ENCODE data around the gene FGD3. TPM values are rescaled to one million over a fixed set of nuclear protein-coding genes. Genes with fewer than 3 reads are reported as not detected.
A peak's percentile ranks its signal among the peaks of the same experiment; 100 is the strongest.

FGD3 gene
- total RNA-seq, 1 donor from 2014 or later: 39.5 TPM

DNA sequence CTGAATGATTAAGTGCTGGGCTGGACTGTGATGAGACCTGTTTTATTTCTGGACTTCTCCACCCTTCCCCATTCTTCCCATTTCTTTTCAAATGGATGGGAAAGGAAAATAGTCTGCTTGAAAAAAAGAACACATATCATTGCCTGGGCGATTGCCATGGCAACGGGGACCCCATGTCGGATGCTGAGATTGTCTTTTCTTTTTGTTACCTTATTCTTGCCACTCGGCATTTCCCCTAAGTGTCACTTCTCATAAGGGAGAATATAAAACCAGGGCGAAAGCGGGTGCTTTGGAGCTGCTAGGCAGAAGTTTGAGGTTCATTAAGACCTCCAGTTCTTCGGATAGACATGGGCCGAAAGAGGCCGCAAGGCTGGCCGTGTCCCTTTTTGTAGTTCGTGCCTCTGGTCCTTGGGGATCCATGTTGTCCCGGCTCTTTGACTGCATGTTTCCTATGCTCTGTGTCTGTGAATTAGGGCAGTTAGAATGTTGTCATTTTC is 763 bp downstream of the FGD3 start:
- intact Hi-C loops (cut with micrococcal nuclease): no loop called here
- H3K4me3 Mint-ChIP-seq: peak overlapping the region; percentile 88
- peaks cover 14% of the 10 kb centered on the region for H3K27me3 Mint-ChIP-seq
- H3K4me1 Mint-ChIP-seq: peaks cover 22% of the 10 kb centered on the region
- H3K9me3 Mint-ChIP-seq: no peaks in the 10 kb centered on the region
- peaks cover 2% of the 10 kb centered on the region for H3K36me3 Mint-ChIP-seq (ENCODE audit: low read depth)
- no peak for DNase-seq
- no peak overlapping the region for H3K27ac Mint-ChIP-seq

- no peak overlapping the region for H3K27ac Mint-ChIP-seq
- no peaks in the 10 kb centered on the region for H3K9me3 Mint-ChIP-seq
- H3K4me1 Mint-ChIP-seq: peaks cover 27% of the 10 kb centered on the region
- H3K36me3 Mint-ChIP-seq (ENCODE audit: low read depth): peaks cover 2% of the 10 kb centered on the region
- H3K4me3 Mint-ChIP-seq: peak overlapping the region; percentile 88
- H3K27me3 Mint-ChIP-seq: peaks cover 14% of the 10 kb centered on the region
- no peak for DNase-seq
- intact Hi-C loops (cut with micrococcal nuclease): no loop called here
Observed at GRCh38 chr9:92948632-92949031, 1.3 kb downstream of the FGD3 start.

DNA sequence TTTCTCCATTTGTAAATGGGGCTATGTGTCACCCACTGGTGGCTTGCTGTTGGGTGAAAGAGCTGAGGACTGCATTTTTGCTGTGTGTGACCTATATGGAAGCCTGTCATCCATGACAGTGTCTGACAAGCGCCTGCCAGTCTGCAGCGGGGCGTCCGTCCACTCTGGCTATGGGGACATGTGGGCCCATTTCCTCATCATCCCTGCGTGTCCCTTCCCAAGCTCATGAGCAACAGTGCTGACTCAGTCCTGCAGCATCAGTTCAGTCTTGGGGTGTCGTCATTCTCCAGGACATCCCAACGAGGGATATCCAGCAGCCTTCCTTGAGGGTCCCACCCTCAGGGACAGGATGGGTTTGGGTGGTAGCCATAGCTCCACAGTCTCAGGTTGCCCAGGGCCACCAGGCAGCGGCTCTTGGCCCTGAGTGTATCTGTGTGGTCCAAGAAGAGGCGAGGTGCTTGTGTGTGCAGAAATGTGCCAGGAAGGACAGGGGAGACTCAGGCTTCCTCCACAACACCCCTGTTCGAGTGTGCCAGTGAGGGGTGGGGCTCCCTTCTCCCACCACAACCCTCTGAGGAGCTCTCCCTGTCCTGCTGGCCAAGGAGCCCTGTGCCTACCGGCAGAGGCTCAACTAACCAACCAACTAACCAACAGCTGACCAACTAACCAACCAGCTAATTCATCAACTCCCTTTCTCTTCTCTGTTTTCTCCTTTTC is 2.1 kb downstream of the FGD3 start:
- no peak overlapping the region for H3K27ac Mint-ChIP-seq
- H3K36me3 Mint-ChIP-seq (ENCODE audit: low read depth): peaks cover 2% of the 10 kb centered on the region
- peaks cover 34% of the 10 kb centered on the region for H3K4me1 Mint-ChIP-seq
- H3K9me3 Mint-ChIP-seq: no peaks in the 10 kb centered on the region
- no peak for DNase-seq
- H3K4me3 Mint-ChIP-seq: no peak overlapping the region
- peaks cover 14% of the 10 kb centered on the region for H3K27me3 Mint-ChIP-seq
- intact Hi-C loops (cut with micrococcal nuclease): no loop called here

DNA sequence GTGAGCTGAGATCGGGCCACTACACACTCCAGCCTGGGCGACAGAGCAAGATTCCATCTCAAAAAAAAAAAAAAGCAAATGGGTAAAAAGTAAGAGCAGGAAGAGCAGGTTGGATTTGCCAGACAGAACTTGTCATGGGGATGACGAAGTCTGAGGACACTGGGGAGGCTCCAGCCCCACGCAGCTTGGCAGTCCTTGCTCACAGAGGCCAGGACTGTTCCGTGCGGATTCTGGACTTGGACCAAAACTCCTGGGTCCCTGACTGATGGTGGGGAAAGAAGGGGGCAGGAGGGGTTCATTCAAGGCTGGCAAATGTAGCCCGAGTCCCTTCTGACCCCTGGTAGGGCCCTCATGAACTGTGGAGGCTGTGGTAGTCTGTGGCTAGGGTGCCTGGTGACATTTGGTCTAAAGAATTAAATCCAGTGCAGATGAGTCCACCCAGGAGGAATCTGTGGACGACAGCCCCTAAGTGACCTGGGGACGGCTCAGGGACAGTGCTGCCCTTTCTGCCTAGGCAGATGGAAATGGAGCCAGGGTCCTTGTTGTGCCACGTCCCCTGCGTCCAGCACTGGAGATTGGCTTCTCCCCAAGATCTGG is 3.1 kb downstream of the FGD3 start:
- no peak for DNase-seq
- H3K27me3 Mint-ChIP-seq: peaks cover 14% of the 10 kb centered on the region
- H3K9me3 Mint-ChIP-seq: no peaks in the 10 kb centered on the region
- no peak overlapping the region for H3K27ac Mint-ChIP-seq
- peaks cover 40% of the 10 kb centered on the region for H3K4me1 Mint-ChIP-seq
- intact Hi-C loops (cut with micrococcal nuclease): loop anchor here (5.0 to 10.0 kb wide), 3 partner anchors 73 to 354 kb away; partner anchors contain the start of gene ZNF484
- H3K4me3 Mint-ChIP-seq: no peak overlapping the region
- H3K36me3 Mint-ChIP-seq (ENCODE audit: low read depth): peaks cover 2% of the 10 kb centered on the region

GRCh38 chr9:92952906-92953610 is 5.7 kb downstream of the FGD3 start:
- intact Hi-C loops (cut with micrococcal nuclease): loop anchor here (5.0 to 10.0 kb wide), 3 partner anchors 76 to 352 kb away; partner anchors contain the start of gene ZNF484

DNA sequence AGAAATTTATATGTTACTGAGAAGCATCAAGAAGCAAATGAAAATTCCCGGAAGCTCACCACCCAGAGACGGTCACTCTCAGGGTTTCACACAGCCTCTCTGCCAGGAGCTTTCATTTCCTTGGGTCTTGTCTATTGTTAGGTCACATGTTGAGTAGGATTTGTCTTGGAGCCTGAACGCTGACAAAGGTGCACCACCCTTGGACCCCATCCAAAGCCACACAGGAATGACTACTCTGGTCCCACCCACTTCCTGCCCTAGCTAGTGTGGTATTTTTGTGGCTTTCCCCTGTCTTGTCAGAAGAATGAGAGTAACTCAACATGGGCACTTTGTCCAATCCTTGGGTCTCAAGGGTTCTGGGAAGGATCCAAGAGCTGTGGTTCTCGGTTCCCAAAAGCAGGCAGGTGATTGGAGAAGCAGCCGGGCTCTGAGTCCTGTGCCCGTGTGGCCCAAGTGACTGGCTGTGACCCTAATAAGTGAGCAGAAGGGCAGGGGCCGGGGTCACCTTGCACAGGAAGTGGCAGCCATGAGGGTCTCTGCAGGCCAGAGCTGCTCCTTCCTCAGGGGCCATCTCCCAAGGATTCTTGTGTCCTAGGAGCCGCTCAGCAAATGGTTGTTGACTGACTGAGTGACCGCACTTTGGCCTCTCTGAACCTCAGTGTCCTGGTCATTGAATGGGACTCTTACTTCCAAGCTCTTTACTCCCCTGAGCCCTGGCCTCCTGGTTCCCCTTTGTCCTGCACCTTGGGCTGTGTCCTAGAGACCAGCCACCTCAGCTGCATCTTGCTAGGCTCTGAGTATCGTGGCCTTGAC is 6.9 kb downstream of the FGD3 start:
- intact Hi-C loops (cut with micrococcal nuclease): loop anchor here (5.0 to 10.0 kb wide), 3 partner anchors 77 to 351 kb away; partner anchors contain the start of gene ZNF484
- Mint-ChIP-seq H3K27ac (peak overlapping the region; percentile 92), H3K4me3 (peak overlapping the region; percentile 73), H3K27me3 (peaks cover 3% of the 10 kb centered on the region), H3K36me3 (ENCODE audit: low read depth) (no peaks in the 10 kb centered on the region), H3K4me1 (peaks cover 38% of the 10 kb centered on the region), H3K9me3 (no peaks in the 10 kb centered on the region)
- peak; percentile 92 for DNase-seq

More at GRCh38 chr9:92952906-92953610, 5.7 kb downstream of the FGD3 start:
- no peak for DNase-seq
- Mint-ChIP-seq H3K27me3 (peaks cover 6% of the 10 kb centered on the region), H3K4me3 (peak overlapping the region; percentile 73), H3K4me1 (peaks cover 43% of the 10 kb centered on the region), H3K36me3 (ENCODE audit: low read depth) (no peaks in the 10 kb centered on the region), H3K9me3 (no peaks in the 10 kb centered on the region), H3K27ac (peak overlapping the region; percentile 92)

GRCh38 chr9:92954886-92955285 is 7.6 kb downstream of the FGD3 start:
- H3K27ac Mint-ChIP-seq: peak overlapping the region; percentile 92
- no peaks in the 10 kb centered on the region for H3K36me3 Mint-ChIP-seq (ENCODE audit: low read depth)
- intact Hi-C loops (cut with micrococcal nuclease): loop anchor here (5.0 to 10.0 kb wide), 3 partner anchors 78 to 350 kb away; partner anchors contain the start of gene ZNF484
- no peaks in the 10 kb centered on the region for H3K9me3 Mint-ChIP-seq
- no peaks in the 10 kb centered on the region for H3K27me3 Mint-ChIP-seq
- H3K4me3 Mint-ChIP-seq: peak overlapping the region; percentile 73
- DNase-seq: no peak
- H3K4me1 Mint-ChIP-seq: peaks cover 41% of the 10 kb centered on the region

GRCh38 chr9:92960561-92961290 is 13.4 kb downstream of the FGD3 start:
- DNase-seq: no peak
- peaks cover 21% of the 10 kb centered on the region for H3K36me3 Mint-ChIP-seq (ENCODE audit: low read depth)
- intact Hi-C loops (cut with micrococcal nuclease): loop anchor here (5.0 kb wide), 3 partner anchors 187 to 607 kb away; partner anchors contain the start of genes FAM120A and FAM120AOS
- peaks cover 9% of the 10 kb centered on the region for H3K9me3 Mint-ChIP-seq
- no peaks in the 10 kb centered on the region for H3K27me3 Mint-ChIP-seq
- peak overlapping the region; percentile 42 for H3K27ac Mint-ChIP-seq
- H3K4me3 Mint-ChIP-seq: no peak overlapping the region
- peaks cover 37% of the 10 kb centered on the region for H3K4me1 Mint-ChIP-seq

GRCh38 chr9:92961627-92962302 is 14.4 kb downstream of the FGD3 start:
- Mint-ChIP-seq H3K27me3 (no peaks in the 10 kb centered on the region), H3K4me3 (peak overlapping the region; percentile 34), H3K9me3 (peaks cover 9% of the 10 kb centered on the region), H3K36me3 (ENCODE audit: low read depth) (peaks cover 28% of the 10 kb centered on the region), H3K4me1 (peaks cover 33% of the 10 kb centered on the region), H3K27ac (peak overlapping the region; percentile 87)
- DNase-seq: peak; percentile 72
- intact Hi-C loops (cut with micrococcal nuclease): loop anchor here (5.0 kb wide), 3 partner anchors 186 to 606 kb away; partner anchors contain the start of genes FAM120A and FAM120AOS

DNA sequence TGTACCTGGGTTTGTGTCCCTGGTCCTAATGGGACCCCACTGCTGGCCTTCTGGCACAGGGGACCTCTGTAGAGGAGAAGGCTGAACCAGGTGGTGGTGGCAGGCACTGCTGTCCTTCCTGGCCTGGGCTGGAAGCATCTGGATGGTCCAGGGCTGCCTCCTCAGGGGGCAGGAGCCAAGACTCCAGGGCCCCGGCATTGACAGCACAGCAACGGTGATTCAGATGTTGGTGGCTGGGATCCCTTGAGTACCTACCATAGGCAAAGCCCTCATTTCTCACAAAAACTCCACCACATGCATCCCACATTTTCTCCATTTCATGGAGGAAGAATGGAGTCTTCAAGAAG is 15.0 kb downstream of the FGD3 start:
- intact Hi-C loops (cut with micrococcal nuclease): loop anchor here (5.0 kb wide), 3 partner anchors 185 to 605 kb away; partner anchors contain the start of genes FAM120A and FAM120AOS
- H3K36me3 Mint-ChIP-seq (ENCODE audit: low read depth): peaks cover 33% of the 10 kb centered on the region
- peaks cover 33% of the 10 kb centered on the region for H3K4me1 Mint-ChIP-seq
- peak overlapping the region; percentile 87 for H3K27ac Mint-ChIP-seq
- peaks cover 9% of the 10 kb centered on the region for H3K9me3 Mint-ChIP-seq
- peak overlapping the region; percentile 34 for H3K4me3 Mint-ChIP-seq
- DNase-seq: no peak
- H3K27me3 Mint-ChIP-seq: no peaks in the 10 kb centered on the region

- peaks cover 33% of the 10 kb centered on the region for H3K36me3 Mint-ChIP-seq (ENCODE audit: low read depth)
Observed at GRCh38 chr9:92962846-92963245, 15.5 kb downstream of the FGD3 start.

More at GRCh38 chr9:92962846-92963245, 15.5 kb downstream of the FGD3 start:
- Mint-ChIP-seq H3K9me3 (peaks cover 9% of the 10 kb centered on the region), H3K27ac (peak overlapping the region; percentile 87), H3K27me3 (no peaks in the 10 kb centered on the region), H3K4me3 (peak overlapping the region; percentile 34), H3K4me1 (peaks cover 37% of the 10 kb centered on the region)
- intact Hi-C loops (cut with micrococcal nuclease): loop anchor here (5.0 kb wide), 3 partner anchors 184 to 604 kb away; partner anchors contain the start of genes FAM120A and FAM120AOS
- DNase-seq: no peak
